ENCODE measurements around the gene ZNF396. TPM values are rescaled to one million over a fixed set of nuclear protein-coding genes. Genes with fewer than 3 reads are reported as not detected.

ZNF396 gene
- total RNA-seq = 1 to 10 TPM in 4 of 6 experiments, under 1 TPM in 2; 0.62 to 1.9 (median 1.5) TPM
- long read RNA-seq = 0 reads

DNA sequence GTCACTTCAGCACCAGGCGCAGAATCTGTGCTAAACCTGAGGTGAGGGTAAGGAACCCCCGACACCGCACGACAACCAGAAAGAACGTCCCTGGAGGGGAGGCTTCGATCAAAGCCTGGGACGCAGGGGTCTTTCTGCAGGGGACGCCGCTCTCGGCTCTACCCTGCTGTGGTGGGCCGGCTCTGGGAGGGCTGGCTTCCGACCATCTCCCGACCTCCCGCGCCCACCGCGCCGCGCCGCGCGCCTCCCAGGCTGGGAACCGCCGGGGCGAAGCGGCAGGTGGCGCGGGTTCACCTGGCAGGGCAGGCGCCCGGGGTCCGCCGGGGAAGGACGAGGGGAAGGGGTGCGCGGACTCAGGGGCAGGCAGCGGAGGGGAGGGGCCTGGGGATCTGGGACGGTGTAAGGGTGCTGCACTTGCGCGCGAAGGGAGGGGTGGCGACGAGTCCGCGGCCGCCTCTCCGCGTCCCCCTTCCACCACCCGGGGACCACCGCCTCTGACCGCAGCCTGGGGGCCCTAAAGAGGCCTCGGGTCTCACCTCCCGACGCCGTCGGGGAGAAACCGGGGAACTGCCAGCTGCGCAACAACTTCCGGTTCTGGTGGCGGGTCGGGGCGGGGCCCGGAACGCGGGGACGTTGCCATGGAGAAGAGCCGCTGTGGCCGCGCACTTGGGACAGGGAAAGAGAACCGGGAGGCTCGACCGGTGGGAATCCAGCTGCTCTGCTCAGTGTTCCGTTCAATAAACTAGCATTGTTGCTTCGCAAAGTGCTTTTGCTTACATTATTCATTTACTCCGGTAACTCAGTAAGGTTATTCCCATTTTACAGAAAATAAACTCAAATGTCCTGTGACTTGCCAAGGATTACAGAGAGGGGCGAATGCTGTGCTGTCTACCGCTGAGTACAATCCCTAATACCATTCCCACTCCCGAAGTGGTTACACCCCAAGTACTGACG lies at the start of gene ZNF396:
Gene ZNF396, minus strand, starts transcription at position 596 of the 954 bp plus-strand sequence. CDS start 3,045 bp downstream, outside the sequence.
- H3K4me1 ChIP-seq = peaks cover 0 to 4% (median 0%) of the 10 kb centered on the region in 4 donors
- DNase-seq (peak; percentile 86 to 92 (median 87)), ATAC-seq (peak; percentile 94 to 98 (median 98))
- H3K36me3 ChIP-seq = no peaks in the 10 kb centered on the region
- H3K27me3 ChIP-seq = no peaks in the 10 kb centered on the region
- intact Hi-C loops (cut with DNase I) = no loop called here
- TF ChIP-seq POLR2A (IDR thresholded peaks at IDR 0.05) (peak; percentile 10), CTCF (IDR thresholded peaks at IDR 0.05) (no peak)
- H3K27ac ChIP-seq = peak within 1 kb of the TSS in 1 of 3 donors; percentile 19
- H3K9me3 ChIP-seq = no peaks in the 10 kb centered on the region
- WGBS (ENCODE audit: insufficient coverage, low coverage, low lambda C conversion rate, missing lambda C conversion rate) = 2% methylated on average over 22 of the region's 78 CpGs
- peak within 1 kb of the TSS; percentile 77 to 87 (median 83) for H3K4me3 ChIP-seq

DNA sequence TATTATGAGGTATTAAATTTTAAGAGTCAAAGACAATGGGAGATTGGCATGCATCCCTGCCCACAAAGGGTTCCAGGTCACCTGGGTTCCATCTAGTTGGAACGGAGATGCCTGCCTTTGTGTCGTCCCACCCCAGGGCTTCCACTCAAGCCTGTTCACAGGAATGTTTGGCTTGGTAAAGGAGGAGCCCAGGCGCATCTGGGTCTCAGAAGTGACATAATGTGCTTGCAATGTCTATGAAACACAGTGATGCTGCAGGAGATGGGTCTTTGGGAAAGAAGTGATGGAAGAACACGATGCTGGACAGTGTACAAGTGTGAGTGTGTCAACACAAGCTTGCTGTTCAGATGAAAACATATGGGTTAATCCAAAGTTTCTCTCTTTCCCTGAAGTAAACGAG lies 49.6 kb upstream of the ZNF396 start:
- Histone ChIP-seq H3K27ac (no peak overlapping the region), H3K4me3 (no peak overlapping the region), H3K36me3 (no peaks in the 10 kb centered on the region), H3K27me3 (no peaks in the 10 kb centered on the region), H3K4me1 (no peaks in the 10 kb centered on the region), H3K9me3 (no peaks in the 10 kb centered on the region)
- 48% methylated on average over 3 of the region's 5 CpGs for WGBS (ENCODE audit: insufficient coverage, low coverage, low lambda C conversion rate, missing lambda C conversion rate)
- intact Hi-C loops (cut with DNase I) = no loop called here
- no peak for ATAC-seq
- DNase-seq = no peak
- no peak for TF ChIP-seq CTCF (IDR thresholded peaks at IDR 0.05)
- no peak for TF ChIP-seq POLR2A (IDR thresholded peaks at IDR 0.05)

GRCh38 chr18:35424356-35424755 lies 47.2 kb upstream of the ZNF396 start:
- ATAC-seq = no peak
- 97% methylated on average over 2 of the region's 3 CpGs for WGBS (ENCODE audit: insufficient coverage, low coverage, low lambda C conversion rate, missing lambda C conversion rate)
- TF ChIP-seq CTCF (IDR thresholded peaks at IDR 0.05) (no peak), POLR2A (IDR thresholded peaks at IDR 0.05) (no peak)
- no peak for DNase-seq
- intact Hi-C loops (cut with DNase I) = no loop called here
- Histone ChIP-seq H3K27me3 (no peaks in the 10 kb centered on the region), H3K36me3 (no peaks in the 10 kb centered on the region), H3K27ac (no peak overlapping the region), H3K4me3 (no peak overlapping the region), H3K9me3 (peaks cover 0 to 6% (median 0%) of the 10 kb centered on the region in 4 donors), H3K4me1 (no peaks in the 10 kb centered on the region)

DNA sequence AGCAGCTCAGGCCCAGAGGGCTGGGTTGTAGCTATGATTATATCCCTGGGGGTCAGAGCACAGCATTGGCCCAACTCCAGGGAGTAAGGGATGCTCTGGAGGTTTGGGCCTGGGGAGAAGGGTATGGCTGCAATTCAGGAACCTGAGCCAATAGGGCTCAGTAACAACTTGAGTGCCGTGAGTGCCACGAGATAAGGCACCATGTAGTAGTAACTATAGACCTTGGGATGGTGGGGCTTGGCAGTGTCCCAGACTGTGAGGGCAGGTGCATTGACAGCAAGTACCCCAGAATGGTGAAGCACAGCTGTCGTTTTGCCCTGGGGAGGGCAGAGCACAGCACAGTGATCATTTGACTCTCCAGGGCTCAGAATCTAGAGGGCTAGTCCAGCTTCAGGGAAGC lies 45.1 kb upstream of the ZNF396 start:
- intact Hi-C loops (cut with DNase I) = no loop called here
- TF ChIP-seq POLR2A (IDR thresholded peaks at IDR 0.05) (no peak), CTCF (IDR thresholded peaks at IDR 0.05) (no peak)
- Histone ChIP-seq H3K27ac (no peak overlapping the region), H3K4me3 (no peak overlapping the region), H3K4me1 (no peaks in the 10 kb centered on the region), H3K36me3 (no peaks in the 10 kb centered on the region), H3K27me3 (no peaks in the 10 kb centered on the region), H3K9me3 (peaks cover 0 to 6% (median 3%) of the 10 kb centered on the region in 4 donors)
- WGBS (ENCODE audit: insufficient coverage, low coverage, low lambda C conversion rate, missing lambda C conversion rate) = 80% methylated on average over 1 of the region's 3 CpGs
- DNase-seq = no peak
- ATAC-seq = no peak
